GM18499 (cell line): ENCODE results near the gene LCN1.
"Not testable (repeated sequence)": the region's sequence is repeated elsewhere in the genome, so short reads cannot be mapped to it uniquely, and the experiment has no call there.

Source experiments
- ATAC-seq: cut with Tn5 transposase; IDR thresholded peaks from one replicate; pipeline ENCODE4 v1.9.1; 2021; ENCODE audit warnings: moderate number of reproducible peaks; ENCODE audit not compliant: insufficient read depth, unreplicated experiment

LCN1 gene

GRCh38 chr9:135503371-135504261, 17.6 kb upstream of the LCN1 start:
- no peak for ATAC-seq

DNA sequence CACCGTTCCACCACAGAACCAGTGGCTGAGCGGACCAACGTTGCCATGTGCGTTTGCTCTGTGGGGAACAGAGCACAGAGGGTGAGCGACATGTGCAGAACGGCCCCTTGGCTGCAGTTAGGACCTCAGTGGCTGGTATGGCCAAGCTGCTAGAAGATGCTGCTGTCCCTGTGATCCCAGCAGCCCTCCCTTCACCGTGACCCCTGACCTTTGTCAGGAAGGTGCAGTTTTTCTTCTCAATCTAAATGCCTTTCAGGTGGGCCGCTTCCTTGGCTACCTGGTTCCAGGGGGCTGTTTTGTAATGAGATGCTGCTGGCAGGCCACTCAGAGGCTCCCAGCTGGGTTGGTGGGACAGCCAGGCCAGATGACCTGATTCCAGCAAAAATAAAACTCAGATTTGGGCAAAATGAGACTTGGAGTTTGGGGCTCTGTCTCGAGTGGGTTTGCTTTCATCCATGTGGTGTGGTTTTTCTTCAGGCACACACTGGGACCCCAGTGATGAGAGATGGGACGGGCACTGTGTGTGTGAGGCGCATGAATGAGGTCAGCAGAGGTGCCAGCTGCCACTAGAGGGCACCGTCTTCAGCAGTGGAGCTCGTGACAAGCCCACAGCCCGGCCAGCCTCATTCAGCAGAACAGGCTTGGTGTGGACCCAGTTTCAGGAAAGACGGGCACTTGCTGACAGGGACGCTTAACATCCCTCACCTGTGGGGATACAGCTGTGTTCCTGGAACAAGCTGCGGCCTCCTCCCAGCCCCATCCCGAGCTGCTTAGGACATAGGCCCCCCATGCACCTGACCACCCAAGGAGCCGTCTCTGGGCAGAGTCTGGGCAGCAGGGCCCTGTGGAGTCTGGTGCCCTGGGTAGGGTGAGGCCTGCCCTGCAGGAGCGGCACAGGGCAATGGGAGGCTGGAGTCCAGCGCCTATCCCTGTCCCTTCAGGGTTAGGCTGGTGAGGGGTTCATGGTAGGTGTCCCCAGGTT, 16.7 kb upstream of the LCN1 start:
- ATAC-seq: no peak

DNA sequence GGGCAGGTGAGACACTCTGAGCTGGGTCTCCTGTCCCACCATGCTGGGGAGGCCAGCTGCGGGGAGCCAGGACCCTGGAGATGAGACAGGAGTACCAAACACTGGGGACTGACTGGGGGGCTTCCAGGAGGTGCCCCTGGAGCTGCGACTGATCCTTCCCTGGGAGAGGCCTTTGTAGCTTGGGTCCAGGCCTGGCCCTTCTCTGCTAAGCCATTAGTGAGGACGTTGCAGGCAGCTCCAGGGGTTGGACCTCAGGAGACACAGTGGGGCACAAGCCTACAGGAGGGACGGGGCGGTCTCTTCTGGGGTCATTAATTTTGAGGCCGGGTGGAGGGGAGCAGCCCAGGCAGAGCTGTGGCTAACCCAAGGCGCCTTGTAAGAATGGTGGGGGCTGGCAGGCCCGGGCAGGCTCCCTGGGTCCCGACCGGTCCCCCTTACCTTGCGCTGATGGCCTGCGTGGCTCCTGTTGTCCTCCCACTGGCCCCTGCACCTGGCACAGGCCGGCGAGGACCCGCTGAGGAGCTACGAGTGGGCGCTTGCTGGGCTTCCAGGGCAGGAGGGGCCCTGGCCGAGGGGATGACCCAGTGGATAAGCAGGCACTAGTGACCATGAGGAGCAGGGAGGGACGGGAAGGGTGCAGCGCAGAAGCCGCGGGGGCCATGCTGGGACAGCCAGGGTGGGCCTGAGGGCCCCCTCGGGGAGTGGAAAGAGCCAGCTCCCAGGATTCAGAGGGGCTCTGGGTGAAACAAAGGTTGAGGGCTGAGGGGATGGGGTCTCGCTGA, 15.6 kb upstream of the LCN1 start:
- ATAC-seq: no peak

- no peak for ATAC-seq
Observed at GRCh38 chr9:135506327-135507103, 14.7 kb upstream of the LCN1 start.

DNA sequence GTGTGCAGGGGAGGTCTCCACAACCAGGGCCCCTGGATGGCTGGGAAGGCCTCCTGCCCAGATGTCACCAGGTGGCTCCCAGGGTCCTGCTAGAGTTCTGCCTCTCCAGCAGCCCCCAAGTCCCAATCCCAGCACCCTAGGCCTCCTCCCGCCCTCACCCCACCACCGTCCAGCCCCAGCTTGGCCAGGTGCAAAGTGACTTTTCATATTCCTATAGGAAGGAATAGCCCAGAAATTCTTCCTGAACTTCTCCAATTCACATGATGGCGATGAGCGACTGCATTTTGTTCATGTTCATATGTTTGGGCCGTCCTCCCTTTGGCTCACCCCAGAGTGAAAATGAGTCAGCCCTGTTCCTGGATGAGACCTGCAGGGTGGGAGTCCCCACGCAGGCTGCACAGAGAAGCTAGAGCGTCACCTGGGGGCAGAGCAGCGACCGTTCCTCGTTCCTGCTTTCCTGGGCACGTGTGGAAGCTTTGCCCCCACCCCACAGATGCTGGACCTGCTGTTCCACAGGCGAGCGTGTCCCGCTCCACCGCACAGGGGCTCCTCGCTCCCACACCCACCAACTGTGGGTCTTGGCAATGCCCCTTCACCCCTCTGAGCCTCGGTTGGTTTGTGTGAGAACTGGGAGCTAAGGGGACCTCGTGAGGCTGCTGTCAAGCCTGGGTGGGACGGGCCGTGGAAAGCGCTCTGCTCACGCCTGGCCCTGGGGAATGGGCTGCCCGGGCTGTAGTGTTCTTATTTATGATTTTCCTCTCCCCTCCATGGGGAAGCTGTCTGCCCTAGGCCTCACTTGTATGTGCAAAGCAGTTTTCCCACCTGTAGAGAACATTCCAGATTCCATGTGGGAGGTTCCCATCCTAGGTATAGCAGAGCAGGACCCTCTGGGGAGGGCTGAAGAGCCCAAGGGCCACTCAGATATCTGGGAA, 13.9 kb upstream of the LCN1 start:
- no peak for ATAC-seq

DNA sequence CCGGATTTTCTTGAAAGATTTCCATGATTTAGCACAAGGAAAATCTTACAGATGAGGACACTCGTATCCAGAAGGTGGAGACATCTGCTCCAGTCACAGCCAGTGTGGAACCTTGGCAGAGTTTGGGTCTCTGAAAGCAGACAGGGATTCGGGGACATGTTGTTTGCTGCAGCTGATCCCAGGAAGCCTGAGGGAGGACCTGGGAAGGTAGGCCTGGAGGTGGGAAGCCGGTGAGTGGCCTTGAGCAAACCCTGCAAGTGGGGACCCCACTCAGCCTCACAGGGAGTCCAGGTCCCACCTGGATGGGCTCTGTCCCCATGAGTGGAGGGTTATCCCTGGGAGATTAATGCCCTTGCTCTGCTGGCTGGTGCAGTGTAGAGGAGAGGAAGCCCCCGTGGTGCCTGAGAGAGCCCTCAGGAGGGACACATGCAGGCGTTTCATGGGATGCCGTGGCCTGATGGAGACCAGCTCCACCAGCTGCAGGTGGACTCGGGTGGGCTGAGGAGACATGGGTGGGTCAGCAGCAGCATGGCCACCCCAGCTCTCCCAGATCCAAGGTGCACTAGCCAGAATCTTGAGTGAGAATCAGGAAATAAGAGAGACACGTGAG, 12.9 kb upstream of the LCN1 start:
- ATAC-seq: no peak

DNA sequence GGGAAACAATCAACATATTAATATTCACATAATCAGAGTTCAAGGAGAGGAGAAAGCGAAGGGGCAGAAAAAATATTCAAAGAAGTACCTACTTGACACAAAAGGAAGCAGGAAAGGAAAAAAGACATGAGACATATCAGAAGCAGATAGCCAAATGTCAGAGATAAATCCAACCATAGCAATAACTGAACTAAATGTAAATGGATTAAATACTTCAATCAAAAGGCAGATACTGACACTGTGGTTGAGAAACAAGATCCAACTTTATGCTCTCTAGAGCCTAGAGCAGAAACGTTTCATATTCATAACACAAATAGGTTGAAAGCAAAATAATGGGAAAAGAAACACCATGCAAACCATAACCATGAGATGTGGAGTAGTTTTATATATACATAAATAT, 11.8 kb upstream of the LCN1 start:
- no peak for ATAC-seq

DNA sequence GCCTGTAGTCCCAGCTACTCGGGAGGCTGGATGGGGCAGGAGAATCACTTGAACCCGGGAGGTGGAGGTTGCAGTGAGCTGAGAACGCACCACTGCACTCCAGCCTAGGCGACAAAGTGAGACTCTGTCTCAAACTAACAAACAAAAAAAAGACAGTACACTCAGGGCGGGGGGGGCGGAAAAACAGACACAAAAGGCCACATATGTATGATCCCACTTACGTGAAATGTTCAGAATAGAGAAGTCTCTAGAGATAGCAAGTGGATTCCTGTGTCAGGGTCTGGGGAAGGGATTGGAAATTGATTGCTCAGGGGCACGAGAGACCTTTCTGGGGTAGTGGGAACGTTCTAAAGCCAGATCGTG, 9.0 kb upstream of the LCN1 start:
- ATAC-seq: no peak

- ATAC-seq: no peak
Observed at GRCh38 chr9:135512904-135513303, 8.3 kb upstream of the LCN1 start.

- ATAC-seq: no peak
Observed at GRCh38 chr9:135513351-135513846, 7.8 kb upstream of the LCN1 start.

- not testable (repeated sequence) for ATAC-seq
Observed at GRCh38 chr9:135513906-135514305, 7.3 kb upstream of the LCN1 start.

GRCh38 chr9:135514342-135515082, 6.7 kb upstream of the LCN1 start:
- ATAC-seq: no peak

DNA sequence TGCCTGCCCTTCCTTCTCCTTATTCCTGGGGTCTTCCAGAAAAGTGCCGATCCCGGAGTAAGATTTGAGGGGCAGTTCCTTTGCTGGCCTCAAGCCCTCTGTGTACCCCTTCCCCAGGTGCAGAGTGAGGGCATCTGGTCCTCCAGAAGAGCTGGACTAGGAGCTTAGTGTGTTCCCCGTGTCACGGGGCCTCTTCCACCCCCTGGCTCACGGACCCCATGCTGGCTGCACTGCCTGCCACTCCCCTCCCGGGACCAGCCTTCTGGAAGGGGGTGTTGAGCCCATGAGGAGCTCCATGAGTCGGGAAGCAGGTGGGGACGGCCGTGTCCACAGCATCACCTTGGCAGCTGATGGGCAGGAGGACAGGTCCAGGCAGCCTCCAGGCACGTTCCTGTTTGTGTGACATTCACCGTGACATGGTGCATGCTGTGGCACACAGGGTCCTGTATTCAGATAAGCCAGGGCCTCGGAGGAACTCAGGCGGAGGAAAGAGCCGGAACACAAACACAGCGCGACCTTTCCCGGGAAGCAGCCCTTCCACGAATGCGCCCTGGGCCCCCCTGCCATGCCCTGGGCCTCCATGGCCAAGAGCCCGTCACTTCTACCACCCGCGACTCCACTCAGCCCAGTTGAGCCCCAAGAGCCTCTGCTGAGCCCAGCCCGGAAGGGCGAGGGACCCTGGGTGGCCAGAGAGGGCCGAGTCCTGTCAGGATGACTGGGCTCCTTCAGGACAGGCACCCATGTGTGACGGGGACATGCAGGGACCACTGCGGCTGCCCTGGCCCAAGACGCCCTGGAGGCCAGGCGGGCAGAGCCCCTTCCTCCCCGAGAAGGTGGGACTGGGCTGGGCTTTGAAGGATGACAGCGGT, 5.9 kb upstream of the LCN1 start:
- ATAC-seq: no peak

DNA sequence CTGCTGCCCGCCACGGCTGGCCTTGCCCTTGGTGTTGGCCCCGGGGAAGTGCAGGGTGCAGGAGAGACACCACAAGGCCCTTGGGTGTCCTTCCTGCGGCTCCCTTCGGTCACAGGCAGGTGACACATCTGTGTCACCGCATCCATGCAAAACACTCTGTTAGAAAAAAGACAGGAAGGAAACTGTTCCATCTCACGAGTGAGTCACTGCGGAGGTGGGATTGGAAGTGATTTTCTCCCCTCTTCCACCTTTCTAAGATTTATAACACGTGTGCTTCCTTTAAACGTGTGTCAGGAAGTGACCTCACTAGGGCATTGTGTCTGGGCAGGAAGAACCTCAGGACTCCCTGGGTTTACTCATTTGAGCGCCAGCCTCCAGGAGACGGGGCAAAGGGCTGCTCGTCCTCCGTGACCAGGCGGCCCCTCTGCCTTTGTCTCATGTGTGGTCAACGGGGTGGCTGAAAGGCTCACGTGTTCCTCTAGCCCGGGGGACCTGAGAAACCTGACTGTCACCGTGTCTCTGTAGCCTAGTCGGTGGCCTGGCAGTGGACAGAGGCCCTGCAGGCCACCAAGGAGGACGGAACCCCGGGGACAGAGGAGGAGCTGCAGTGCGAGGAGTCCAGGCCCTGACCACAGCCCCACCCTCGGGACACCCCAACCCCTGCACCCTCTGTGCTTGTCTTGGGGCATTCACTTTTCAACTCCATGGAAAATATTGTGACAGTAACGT, 4.9 kb upstream of the LCN1 start:
- no peak for ATAC-seq

DNA sequence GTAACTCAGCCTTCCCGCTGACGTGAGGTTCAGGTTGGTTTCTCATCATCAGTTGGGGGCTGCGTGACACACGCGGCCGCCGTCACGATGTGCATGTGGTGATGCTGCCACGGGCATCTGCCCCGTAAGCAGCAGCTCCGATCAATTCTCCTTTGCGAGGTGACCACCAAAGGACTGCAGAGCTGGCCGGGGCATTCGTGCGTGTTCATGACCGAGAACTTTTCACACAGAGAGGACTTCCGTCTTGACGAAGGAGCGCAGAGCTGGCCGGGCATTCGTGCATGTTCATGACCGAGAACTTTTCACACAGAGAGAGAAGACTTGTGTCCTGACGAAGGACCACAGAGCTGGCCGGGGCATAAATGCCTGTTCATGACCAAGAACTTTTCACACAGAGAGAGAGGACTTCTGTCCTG, 3.8 kb upstream of the LCN1 start:
- no peak for ATAC-seq
